CD14-positive monocyte (primary cell): ENCODE results near the gene HIF3A. TPM values are rescaled to one million over a fixed set of nuclear protein-coding genes. Genes with fewer than 3 reads are reported as not detected.
A peak's percentile ranks its signal among the peaks of the same experiment; 100 is the strongest.

Experiments used
- DNase-seq, 3 donors: peaks; one replicate each; pipeline ENCODE4 v3.0.0-alpha.2; 2011 to 2022
- H2AFZ ChIP-seq: 2 replicates; pipeline ENCODE4 v1.6.0; 2012; ENCODE audit warnings: mild to moderate bottlenecking, low read depth, low read length, inconsistent platforms; ENCODE audit not compliant: insufficient read depth, poor library complexity, severe bottlenecking
- H3K27ac ChIP-seq, 2 donors: 1 replicate in 1 of 2; 2 replicates in 1 of 2; pipeline ENCODE4 v1.5.1; 2012 to 2013; ENCODE audit warnings: low read length in 2 of 2, control low read depth in 1 of 2, inconsistent platforms in 1 of 2, low read depth in 1 of 2, mild to moderate bottlenecking in 1 of 2
- H3K27me3 ChIP-seq, 2 donors: one replicate each; pipeline versions ENCODE4 v1.6.0 to v1.6.1; 2011 to 2013; ENCODE audit warnings: low read length in 2 of 2; ENCODE audit not compliant: control insufficient read depth in 2 of 2, insufficient read depth in 2 of 2
- H3K36me3 ChIP-seq, 2 donors: replicated peaks in 1 of 2; 1 replicate in 1 of 2; 2 replicates in 1 of 2; pipeline versions ENCODE4 v1.5.1 to v1.6.1; 2012 to 2013; ENCODE audit warnings: low read length in 2 of 2, control low read depth in 1 of 2, inconsistent platforms in 1 of 2, mild to moderate bottlenecking in 1 of 2; ENCODE audit not compliant: insufficient read depth in 2 of 2, control insufficient read depth in 1 of 2
- H3K4me1 ChIP-seq, 2 donors: 1 replicate in 1 of 2; 2 replicates in 1 of 2; pipeline versions ENCODE4 v1.5.1 to v1.6.1; 2012 to 2013; ENCODE audit warnings: low read length in 2 of 2, control low read depth in 1 of 2, inconsistent platforms in 1 of 2, mild to moderate bottlenecking in 1 of 2, moderate library complexity in 1 of 2; ENCODE audit not compliant: insufficient read depth in 2 of 2, control insufficient read depth in 1 of 2
- H3K4me2 ChIP-seq: replicated peaks from 2 replicates; pipeline ENCODE3; 2012; ENCODE audit warnings: low read length, moderate library complexity, mild to moderate bottlenecking; ENCODE audit not compliant: poor library complexity, severe bottlenecking; ENCODE audit errors: extremely low read depth
- H3K4me3 ChIP-seq, 3 experiments: fragments of 200-600 bp in 1 of 3; sonication (generic) in 1 of 3; replicated peaks in 1 of 3; 1 replicate in 2 of 3; 2 replicates in 1 of 3; pipeline ENCODE4 v1.5.1; 2011 to 2013; ENCODE audit warnings: low read length in 3 of 3, mild to moderate bottlenecking in 3 of 3, control low read depth in 2 of 3, low read depth in 2 of 3, inconsistent platforms in 1 of 3, moderate library complexity in 1 of 3
- H3K79me2 ChIP-seq: 2 replicates; pipeline ENCODE4 v1.6.0; 2012; ENCODE audit warnings: mild to moderate bottlenecking, control low read depth, inconsistent platforms, low read length, moderate library complexity; ENCODE audit not compliant: insufficient read depth
- H3K9ac ChIP-seq: 2 replicates; pipeline ENCODE4 v1.6.0; 2017; ENCODE audit warnings: low read length, mild to moderate bottlenecking; ENCODE audit not compliant: insufficient read depth, poor library complexity, severe bottlenecking
- H3K9me3 ChIP-seq, 2 donors: replicated peaks in 1 of 2; 1 replicate in 1 of 2; 2 replicates in 1 of 2; pipeline versions ENCODE4 v1.5.1 to v1.6.1; 2012 to 2013; ENCODE audit warnings: low read length in 2 of 2, control low read depth in 1 of 2; ENCODE audit not compliant: control insufficient read depth in 1 of 2, insufficient read depth in 1 of 2
- H4K20me1 ChIP-seq: 2 replicates; pipeline ENCODE4 v1.6.0; 2012; ENCODE audit warnings: mild to moderate bottlenecking, low read length, control low read depth, moderate library complexity; ENCODE audit not compliant: insufficient read depth
- H3K27ac Mint-ChIP-seq, 7 donors: one replicate each; pipeline ENCODE4 v1.8.0; 2020; ENCODE audit warnings: mild to moderate bottlenecking in 7 of 7, mixed read lengths in 7 of 7, moderate library complexity in 6 of 7, inconsistent platforms in 2 of 7
- H3K27me3 Mint-ChIP-seq, 3 donors: one replicate each; pipeline ENCODE4 v1.8.0; 2021 to 2022; ENCODE audit warnings: low read depth in 3 of 3, mild to moderate bottlenecking in 3 of 3, mixed read lengths in 3 of 3, moderate library complexity in 3 of 3, inconsistent platforms in 1 of 3
- H3K36me3 Mint-ChIP-seq, 2 donors: one replicate each; pipeline ENCODE4 v1.8.0; 2020; ENCODE audit warnings: mixed read lengths in 2 of 2, inconsistent platforms in 1 of 2, mild to moderate bottlenecking in 1 of 2
- H3K4me1 Mint-ChIP-seq: one replicate; pipeline ENCODE4 v1.8.0; 2020; ENCODE audit warnings: mild to moderate bottlenecking, mixed read lengths
- H3K4me3 Mint-ChIP-seq, 2 donors: one replicate each; pipeline ENCODE4 v1.8.0; 2020; ENCODE audit warnings: mild to moderate bottlenecking in 2 of 2, mixed read lengths in 2 of 2, moderate library complexity in 1 of 2
- H3K9me3 Mint-ChIP-seq, 7 donors: one replicate each; pipeline ENCODE4 v1.8.0; 2020 to 2022; ENCODE audit warnings: mixed read lengths in 7 of 7, mild to moderate bottlenecking in 6 of 7, moderate library complexity in 6 of 7, inconsistent platforms in 2 of 7
- whole genome bisulfite sequencing: methylation state at CpG from one replicate; pipeline ENCODE4 v1.1.5; 2013; ENCODE audit warnings: missing lambda C conversion rate; ENCODE audit not compliant: insufficient coverage; 5-methylcytosine and 5-hydroxymethylcytosine counted together
- intact Hi-C, 2 donors: fragments of 100-400 bp; cut with micrococcal nuclease; formaldehyde crosslinking; loops; one replicate each; pipeline versions ENCODE4 v1.15.0 to v1.15.1; 2023
- polyA plus RNA-seq, 3 donors: library from polyadenylated mRNA; depleted of rRNA in 1 of 3; unstranded in 2 of 3; stranded (reverse) in 1 of 3; fragments of 300-500 nt in 2 of 3; fragments of >200 nt in 1 of 3; fragmentation: Illumina TruSeq in 2 of 3; gene quantifications; 1 replicate in 2 of 3; 2 replicates in 1 of 3; pipeline ENCODE4 v1.2.3, GENCODE V29; 2012 to 2021
- TF ChIP-seq, protein P1 (sequence below): fragments of 200-600 bp; IDR thresholded peaks from one replicate; pipeline ENCODE4 v1.8.0; 2022; ENCODE audit warnings: antibody characterized with exemption, mild to moderate bottlenecking

HIF3A gene
- polyA plus RNA-seq, 3 donors = not detected

DNA sequence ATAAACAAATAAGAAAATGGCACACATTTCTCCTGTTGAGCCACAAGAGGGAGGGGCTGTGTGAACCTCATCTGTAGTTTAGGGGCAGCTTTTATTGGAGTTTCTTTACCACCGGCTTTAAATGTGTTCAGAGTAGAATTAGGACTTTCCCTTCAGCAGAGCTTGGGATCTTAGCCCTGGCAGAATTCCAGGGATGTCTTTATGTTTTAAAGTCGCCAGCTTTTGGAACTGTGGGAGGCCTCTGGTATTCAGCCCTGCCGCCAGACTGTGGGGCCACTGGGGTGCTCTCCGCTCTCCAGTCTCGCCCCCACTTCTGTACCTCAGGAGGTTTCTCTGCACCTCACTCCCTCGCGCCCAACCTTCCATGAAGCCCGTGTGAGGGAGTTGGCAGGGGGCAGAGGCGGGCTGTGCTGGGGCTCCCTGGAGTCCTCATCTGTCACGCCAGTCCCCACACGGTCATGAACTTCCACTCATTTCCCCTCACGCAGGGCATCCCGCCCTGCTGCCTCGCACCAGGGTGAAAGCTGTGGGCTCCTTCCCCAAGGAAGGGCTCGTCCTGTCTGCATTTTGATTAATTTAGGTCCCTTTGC, 85.0 kb downstream of the HIF3A start:
- Mint-ChIP-seq H3K36me3 (peaks cover 79 to 90% of the 10 kb centered on the region in 2 donors), H3K9me3 (peaks cover 0 to 3% (median 0%) of the 10 kb centered on the region in 7 donors), H3K4me1 (no peaks in the 10 kb centered on the region), H3K27me3 (peaks cover 0 to 4% (median under 1%) of the 10 kb centered on the region in 3 donors), H3K4me3 (no peak overlapping the region), H3K27ac (peak overlapping the region in 2 of 7 donors; percentile 3 to 75)
- H3K9me3 ChIP-seq = no peaks in the 10 kb centered on the region
- no peak overlapping the region for H3K9ac ChIP-seq
- 97% methylated on average over 14 of the region's 15 CpGs for WGBS
- intact Hi-C loops = no loop called here
- no peak for DNase-seq
- no peaks in the 10 kb centered on the region for H3K27me3 ChIP-seq
- H3K36me3 ChIP-seq = peaks cover 75 to 100% of the 10 kb centered on the region in 2 donors
- no peak overlapping the region for H2AFZ ChIP-seq
- H3K79me2 ChIP-seq = no peaks in the 10 kb centered on the region
- TF ChIP-seq, protein P1, sequence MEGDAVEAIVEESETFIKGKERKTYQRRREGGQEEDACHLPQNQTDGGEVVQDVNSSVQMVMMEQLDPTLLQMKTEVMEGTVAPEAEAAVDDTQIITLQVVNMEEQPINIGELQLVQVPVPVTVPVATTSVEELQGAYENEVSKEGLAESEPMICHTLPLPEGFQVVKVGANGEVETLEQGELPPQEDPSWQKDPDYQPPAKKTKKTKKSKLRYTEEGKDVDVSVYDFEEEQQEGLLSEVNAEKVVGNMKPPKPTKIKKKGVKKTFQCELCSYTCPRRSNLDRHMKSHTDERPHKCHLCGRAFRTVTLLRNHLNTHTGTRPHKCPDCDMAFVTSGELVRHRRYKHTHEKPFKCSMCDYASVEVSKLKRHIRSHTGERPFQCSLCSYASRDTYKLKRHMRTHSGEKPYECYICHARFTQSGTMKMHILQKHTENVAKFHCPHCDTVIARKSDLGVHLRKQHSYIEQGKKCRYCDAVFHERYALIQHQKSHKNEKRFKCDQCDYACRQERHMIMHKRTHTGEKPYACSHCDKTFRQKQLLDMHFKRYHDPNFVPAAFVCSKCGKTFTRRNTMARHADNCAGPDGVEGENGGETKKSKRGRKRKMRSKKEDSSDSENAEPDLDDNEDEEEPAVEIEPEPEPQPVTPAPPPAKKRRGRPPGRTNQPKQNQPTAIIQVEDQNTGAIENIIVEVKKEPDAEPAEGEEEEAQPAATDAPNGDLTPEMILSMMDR = no peak
- H3K4me3 ChIP-seq = no peak overlapping the region
- no peak overlapping the region for H3K27ac ChIP-seq
- H3K4me2 ChIP-seq = no peak overlapping the region
- no peaks in the 10 kb centered on the region for H4K20me1 ChIP-seq
- no peaks in the 10 kb centered on the region for H3K4me1 ChIP-seq

DNA sequence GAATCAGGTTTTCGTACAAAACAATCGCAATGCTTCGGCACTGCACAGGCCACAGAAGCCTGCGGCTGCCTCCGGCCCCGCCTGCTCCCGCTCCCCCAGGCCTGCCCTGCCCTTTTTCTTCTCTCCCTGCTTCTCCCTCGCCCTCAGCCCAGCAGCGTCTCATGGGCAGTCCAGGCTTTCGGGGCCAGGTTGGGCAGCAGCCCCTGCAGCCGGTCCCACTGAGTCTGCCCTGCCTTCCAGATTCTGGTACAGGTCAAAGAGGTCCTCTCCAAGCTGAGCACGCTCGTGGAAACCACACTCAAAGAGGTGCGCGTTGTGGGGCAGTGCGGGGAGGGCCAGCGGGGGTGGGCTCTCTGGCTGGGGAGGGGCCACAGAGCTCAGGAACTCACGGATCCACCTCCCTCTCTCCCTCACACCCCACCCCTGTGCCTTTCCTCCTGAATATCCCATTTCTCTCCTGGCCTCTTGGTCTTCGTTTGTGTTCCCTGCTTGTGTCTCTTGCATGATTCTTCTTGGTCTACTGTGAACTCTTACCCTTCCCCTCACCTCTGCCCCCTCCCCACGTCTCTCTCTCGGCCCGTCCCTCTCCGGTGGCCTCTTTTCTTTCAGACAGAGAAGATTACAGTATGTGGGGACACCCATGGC, 86.5 kb downstream of the HIF3A start:
- 98% methylated on average over 20 of the region's 23 CpGs for WGBS
- peaks cover 79 to 92% of the 10 kb centered on the region in 2 donors for H3K36me3 Mint-ChIP-seq
- H3K27ac Mint-ChIP-seq = peak overlapping the region in 3 of 7 donors; percentile 32 to 72 (median 50)

More for the DNA sequence above, 86.5 kb downstream of the HIF3A start:
- H3K9ac ChIP-seq = no peak overlapping the region
- TF ChIP-seq, protein P1 = no peak
- H3K9me3 ChIP-seq = no peaks in the 10 kb centered on the region
- H2AFZ ChIP-seq = no peak overlapping the region
- intact Hi-C loops = no loop called here
- Mint-ChIP-seq H3K27me3 (peaks cover 0 to 2% (median 0%) of the 10 kb centered on the region in 3 donors), H3K9me3 (peaks cover 0 to 3% (median 0%) of the 10 kb centered on the region in 7 donors), H3K4me3 (no peak overlapping the region), H3K4me1 (no peaks in the 10 kb centered on the region)
- H4K20me1 ChIP-seq = no peaks in the 10 kb centered on the region
- H3K79me2 ChIP-seq = no peaks in the 10 kb centered on the region
- no peak overlapping the region for H3K4me3 ChIP-seq
- peaks cover 81 to 100% of the 10 kb centered on the region in 2 donors for H3K36me3 ChIP-seq
- no peak overlapping the region for H3K27ac ChIP-seq
- no peaks in the 10 kb centered on the region for H3K4me1 ChIP-seq
- no peak for DNase-seq
- H3K27me3 ChIP-seq = no peaks in the 10 kb centered on the region
- no peak overlapping the region for H3K4me2 ChIP-seq
